HG03571 (cell line): ENCODE data around the gene CPLX1.

Experiments
- ATAC-seq: cut with Tn5 transposase; IDR thresholded peaks from one replicate; pipeline ENCODE4 v1.9.1; 2021; ENCODE audit not compliant: unreplicated experiment

CPLX1 gene

DNA sequence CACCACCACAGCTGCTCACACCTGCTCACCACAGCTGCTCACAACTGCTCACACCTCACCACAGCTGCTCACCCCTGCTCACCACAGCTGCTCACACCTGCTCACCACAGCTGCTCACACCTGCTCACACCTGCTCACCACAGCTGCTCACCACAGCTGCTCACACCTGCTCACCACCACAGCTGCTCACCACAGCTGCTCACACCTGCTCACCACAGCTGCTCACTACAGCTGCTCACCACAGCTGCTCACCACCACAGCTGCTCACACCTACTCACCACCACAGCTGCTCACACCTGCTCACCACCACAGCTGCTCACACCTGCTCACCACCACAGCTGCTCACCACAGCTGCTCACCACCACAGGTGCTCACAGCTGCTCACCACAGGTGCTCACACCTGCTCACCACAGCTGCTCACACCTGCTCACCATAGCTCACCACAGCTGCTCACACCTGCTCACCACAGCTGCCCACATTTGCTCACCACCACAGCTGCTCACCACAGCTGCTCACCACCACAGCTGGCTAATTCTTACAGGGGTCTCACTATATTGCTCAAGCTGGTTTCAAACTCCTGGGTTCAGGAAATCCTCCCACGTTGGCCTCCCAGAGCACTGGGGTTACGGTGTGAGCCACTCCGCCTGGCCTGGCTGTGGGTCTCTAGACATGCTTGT, 30.4 kb upstream of the CPLX1 start:
- ATAC-seq, result no peak

DNA sequence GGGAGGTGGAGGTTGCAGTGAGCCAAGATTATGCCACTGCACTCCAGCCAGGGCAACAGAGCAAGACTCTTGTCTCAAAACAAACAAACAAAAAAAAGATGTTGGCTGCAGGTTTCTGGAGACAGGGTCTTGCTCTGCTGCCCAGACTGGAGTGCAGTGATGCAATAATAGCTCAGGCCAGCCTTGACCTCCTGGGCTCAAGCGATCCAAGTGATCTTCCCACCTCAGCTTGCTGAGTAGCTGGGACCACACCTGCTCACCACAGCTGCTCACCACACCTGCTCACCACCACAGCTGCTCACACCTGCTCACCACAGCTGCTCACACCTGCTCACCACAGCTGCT, 29.9 kb upstream of the CPLX1 start:
- no peak for ATAC-seq

DNA sequence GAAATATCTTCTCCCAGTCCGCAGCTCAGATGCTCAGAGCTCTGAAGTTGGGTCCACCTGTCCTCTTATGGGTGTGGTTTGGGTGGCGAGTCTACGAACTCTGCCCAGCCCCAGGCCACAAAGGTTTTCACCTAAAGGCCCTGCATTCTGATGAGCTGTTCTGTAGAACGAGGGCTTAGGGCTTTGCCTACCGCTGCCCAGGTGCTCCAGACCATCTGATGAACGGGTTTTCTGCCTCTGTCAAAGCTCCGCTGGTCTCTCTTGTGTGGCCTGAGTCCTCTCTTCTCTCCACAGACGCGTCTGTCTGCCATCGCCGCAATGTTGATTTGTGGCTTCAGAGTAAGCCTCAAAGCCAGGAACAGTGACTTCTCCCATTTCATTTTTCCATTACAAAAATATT, 28.4 kb upstream of the CPLX1 start:
- no peak for ATAC-seq

DNA sequence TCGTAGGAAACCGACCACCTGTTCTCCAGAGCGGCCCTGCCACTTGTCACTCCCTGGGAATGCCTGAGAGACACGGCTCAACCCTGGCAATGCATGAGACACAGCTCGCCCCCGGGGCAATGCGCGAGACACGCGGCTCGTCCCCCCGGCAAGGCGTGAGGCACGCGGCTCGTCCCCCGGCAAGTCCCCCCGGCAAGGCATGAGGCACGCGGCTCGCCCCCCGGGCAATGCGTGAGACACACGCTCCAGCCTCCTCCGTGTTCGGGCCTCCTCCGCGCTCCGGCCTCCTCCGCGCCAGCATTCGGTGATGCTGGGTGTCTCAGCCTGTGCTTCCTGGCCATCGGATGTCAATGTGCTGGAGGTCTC, 27.5 kb upstream of the CPLX1 start:
- no peak for ATAC-seq

DNA sequence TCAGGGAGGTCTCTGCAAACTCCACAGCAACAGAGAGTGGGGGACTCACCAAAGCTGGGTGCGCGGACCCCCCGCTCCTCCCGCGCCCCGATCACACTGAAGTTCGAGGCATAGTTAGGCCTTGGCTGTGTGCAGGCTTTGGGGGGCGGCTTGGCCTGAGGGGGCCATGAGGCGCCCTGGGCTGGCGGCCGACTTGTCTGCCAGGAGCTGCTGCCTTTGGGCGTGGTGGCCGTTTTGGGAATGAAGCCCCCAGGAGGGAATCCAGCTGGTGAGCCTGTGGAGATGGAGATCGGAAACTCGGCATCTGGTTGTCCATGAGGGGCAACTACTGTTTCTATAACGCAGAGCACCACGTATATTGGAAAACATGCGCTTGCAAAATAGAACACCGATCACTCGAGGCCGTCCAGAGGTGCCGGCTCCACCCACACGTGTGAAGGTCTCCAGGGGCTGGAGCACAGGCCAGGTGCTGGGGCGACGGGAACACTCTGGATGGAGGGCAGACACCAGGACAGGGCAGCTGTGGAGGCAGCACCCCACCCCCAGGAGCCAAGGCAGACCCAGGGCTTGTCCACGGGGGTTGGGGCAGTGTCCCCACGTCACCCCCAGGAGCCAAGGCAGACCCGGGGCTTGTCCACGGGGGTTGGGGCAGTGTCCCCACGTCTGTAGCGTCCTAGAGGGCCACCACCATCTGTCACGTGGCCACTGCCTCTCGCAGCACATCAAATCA, 25.9 kb upstream of the CPLX1 start:
- ATAC-seq, result no peak

DNA sequence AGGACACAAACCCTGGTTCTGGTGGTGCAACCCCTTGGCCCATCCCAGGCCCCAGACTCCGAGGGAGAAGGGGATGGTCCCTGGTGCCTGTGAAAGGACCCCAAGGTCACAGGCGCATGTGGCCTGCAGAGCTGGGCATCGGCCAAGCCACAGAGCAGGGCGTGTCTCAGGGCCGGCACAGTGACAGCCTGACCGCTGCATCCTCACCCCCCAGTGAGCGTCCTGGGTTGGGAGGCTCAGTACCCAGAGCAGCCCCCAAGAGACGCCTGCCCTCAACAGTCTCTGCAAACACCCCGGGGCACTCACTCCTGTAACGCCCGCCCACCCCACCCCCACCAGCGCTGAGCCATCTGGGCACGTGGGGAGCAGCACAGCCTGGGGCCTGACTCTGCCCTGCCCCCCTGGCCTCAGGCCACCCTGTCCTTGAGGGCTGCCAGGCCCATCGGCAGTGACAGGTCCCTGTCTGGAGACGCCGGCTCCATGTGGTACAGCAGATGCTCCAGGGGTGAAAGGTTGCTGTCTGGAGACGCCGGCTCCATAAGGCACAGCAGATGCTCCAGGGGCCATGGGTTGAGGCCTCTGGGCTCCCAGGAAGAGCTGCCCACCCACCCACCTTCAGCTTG, 24.5 kb upstream of the CPLX1 start:
- ATAC-seq, result no peak

DNA sequence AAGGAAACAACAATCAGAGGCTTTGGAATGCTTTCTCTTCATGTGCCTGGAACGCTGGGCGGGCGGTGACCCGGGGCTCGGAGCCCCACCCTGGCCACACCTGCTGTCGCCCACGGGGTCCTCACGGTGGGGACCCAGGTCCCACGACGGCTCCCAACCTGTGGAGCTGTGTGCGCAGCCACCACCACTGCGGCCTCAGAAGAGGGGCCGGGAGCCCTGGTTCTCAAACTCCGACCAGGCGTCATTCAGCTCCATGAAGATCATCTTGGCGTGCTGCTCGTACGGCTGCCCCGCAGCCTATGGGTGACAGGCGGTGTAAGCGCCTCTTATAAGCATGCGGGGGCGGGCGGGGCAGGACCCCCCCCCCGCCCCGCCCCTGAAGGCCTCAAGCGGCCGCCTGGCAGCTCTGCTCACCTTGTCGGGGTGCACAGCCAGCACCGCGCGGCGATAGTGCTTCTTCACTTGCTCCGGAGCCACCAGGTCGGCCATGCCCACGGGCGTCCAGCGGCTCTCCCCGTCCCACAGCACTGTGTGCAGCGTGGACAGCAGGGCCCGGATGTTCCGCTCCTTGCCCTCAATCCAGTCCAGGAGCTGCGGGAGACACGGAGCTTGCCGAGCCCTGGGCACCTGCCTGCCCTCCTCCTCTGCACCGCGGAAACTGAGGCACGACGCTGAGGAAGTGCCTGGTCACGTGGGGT, 23.7 kb upstream of the CPLX1 start:
- no peak for ATAC-seq

DNA sequence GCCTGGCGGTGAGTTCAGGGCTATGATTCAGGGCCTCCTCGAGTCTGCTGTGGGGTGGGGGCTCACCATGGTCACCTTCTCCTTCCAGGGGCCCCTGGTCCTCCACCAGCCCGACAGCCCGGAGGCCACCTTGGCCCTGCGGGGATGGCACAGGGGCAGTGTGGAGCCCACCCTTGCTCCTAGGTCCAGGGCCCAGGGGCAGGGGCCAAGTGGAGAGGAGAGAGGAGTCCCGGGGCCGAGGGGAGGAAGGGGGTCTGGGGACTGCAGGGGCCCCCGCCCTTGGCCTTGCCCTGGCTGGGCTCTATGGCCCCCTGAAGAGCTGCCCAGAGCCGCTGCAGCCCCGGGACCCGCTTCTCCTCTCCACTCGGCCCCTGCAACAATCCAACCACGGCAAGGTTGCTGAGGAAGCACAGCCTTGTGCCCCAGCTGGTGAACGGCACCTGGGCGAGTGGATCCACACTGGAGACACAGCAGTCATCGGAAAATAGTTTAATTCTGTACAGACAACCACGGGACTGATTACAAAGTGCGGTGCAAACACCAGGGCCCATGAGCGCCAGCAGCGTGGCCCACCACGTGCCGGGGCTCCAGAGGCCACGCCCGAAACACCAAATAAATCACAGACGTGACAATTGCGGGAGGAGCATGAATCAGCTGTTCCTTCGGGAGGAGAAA, 23.0 kb upstream of the CPLX1 start:
- no peak for ATAC-seq

DNA sequence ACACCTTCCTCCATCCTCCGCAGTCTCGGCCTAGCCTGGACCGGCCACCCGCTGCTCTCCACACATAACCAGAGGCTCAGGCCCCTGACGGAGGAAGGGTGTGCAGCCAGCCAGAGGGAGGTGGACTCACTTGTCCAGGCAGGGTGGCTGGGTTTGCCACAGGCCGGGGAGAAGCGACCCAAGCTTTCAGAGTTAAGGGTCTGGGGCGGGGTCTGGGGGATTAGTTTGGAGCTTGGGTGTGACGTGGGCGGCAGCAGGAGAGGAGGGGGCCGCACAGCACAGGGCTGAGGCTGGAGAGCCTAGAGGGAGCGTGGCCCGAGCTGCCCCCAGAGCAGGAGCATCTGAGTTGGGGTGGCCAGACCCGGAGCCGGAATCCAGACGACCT, 22.4 kb upstream of the CPLX1 start:
- ATAC-seq, result no peak

DNA sequence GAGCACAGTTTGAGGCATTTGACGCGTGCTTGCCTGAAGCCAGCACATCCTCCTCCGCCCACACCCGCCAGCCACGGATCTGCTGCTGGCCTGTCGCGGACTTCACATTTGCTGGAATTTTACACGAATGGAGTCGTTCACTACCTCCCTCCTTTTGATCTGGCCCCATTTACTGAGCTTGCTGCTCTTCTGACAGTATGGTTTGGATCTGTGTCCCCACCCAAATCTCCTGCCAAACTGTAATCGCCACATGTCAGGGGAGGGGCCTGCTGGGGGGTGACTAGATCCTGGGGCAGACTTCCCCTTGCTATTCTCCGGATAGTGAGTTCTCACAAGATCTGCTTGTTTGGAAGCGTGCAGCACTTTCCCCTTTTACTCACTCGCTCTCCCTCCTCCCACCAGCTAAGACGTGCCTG, 19.9 kb upstream of the CPLX1 start:
- no peak for ATAC-seq

DNA sequence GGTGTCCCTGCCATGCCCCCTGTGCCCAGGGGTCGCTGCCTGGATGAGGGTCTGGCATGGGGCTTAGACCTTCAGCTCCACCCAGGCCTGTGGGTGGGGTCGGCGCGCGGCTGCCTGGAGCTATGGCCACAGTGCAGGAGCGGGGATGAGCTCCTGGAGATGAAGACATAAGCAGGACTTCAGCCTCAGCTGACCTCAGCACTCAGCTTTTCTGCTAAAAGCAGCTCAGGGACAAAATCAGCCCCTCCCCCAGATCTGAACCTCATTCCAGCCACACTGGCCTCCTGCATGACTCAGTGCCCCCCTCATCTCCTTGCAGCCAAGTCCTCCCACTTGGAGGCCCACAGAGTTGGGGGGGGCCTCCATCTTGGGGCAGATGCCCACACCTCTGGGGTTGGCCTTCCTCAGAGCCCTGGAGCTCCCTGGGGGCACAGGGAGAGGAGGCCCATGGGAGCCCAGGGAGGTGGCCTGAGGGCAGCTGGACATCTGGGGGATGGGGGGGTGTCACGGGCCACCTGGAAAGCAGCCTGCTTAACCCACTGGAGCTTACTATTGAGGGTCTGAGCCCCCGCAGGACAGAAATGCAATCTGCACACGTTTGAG, 19.4 kb upstream of the CPLX1 start:
- ATAC-seq, result no peak

DNA sequence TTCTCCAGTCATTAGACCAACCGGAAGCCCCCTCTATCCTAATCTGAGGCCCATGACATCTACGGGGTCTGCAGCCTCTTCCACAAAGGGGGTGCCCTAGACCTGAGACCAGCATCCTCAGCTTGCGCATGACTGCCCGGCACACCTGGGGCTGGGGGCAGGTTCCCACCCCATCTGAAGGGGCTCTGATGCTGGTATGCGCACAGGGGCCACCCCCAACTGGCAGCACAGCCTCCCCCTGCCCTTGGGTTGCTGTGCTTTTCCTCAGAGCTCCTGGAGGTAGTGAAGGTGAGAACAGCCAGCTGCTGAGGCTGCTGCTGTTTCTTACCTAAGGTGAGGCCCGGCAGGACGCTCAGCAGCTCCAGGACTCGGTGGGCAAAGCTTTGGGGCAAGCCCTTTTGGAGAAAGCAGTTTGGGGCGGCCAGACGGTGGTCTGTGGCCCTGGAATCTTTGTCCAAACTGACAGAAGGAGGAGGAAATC, 18.9 kb upstream of the CPLX1 start:
- ATAC-seq, result no peak

DNA sequence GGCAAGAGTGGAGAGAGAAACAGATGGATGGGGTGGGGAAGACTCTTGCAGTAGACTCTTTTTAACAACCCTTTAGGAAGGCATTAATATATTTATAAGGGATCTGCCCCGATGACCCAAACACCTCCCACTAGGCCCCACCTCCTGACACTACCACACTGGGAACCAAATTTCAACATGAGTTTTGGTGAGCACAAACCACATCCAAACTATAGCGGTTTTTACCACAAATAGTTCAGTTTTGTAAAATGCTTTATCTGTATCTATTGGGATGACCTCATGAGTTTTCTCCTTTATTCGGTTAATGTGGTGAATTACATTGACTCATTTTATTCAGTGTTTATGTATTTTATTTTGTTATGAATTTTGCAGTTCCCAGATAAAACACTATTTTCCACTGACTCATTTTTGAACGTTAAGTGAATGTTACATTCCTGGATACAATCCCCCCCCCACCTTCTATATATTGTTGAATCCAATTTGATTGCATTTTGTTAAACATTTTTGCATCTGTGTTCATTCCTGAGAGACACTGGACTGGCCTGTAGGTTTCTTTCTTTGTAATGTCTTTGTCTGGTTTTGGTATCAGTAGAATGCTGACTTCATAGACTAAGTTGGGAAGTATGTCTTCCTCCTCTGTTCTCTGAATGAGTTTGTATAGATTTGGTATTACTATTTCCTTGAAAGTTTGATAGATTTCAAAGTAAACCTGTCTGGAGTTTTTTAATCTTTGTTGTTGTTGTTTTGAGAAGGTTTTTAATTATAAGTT, 13.9 kb upstream of the CPLX1 start:
- ATAC-seq, result no peak

DNA sequence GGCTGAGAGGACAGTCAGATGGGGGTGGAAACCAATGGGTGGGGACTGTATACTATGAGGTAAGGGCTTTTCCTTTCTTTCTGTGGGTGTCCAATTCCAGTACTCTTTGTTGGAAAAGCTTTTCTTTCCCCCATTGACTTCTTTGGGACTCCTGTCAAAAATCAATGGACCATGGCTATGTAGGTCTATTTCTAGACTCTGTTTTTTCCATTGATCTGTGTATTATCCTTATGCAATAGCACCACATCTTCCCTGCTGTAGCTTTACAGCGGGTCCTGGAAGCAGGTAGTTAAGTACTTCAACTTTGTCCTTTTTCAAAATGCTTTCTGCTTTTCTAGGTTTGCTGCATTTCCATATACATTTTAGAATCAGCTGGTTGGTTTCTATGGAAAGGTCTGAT, 11.8 kb upstream of the CPLX1 start:
- no peak for ATAC-seq

DNA sequence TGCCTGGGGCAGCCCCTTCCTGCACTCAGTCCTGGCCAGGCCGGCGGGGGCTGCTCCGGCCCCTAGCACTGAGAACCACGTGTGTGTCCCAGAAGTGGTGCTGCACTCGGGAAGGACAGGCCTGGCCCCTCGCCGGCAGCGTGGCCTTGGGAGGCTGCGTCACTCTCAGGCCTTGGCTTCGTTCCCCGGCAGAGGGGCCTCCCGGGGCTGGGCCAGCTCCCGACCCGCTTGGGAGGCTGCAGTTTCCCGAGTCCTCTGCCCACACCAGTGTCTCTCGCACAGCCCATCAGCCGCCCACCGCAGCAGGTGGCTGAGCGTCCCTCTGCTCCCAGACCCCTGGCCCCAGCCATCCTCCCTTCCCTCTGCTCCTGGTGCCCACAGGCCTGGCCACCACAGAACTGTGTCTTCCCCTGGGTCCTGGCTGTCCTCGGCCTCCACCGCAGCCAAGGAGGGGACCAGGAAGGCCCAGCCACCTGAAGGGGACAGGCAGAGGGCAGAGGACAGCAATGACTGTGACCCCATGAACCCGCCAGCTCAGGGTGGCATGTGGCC, 10.9 kb upstream of the CPLX1 start:
- no peak for ATAC-seq

DNA sequence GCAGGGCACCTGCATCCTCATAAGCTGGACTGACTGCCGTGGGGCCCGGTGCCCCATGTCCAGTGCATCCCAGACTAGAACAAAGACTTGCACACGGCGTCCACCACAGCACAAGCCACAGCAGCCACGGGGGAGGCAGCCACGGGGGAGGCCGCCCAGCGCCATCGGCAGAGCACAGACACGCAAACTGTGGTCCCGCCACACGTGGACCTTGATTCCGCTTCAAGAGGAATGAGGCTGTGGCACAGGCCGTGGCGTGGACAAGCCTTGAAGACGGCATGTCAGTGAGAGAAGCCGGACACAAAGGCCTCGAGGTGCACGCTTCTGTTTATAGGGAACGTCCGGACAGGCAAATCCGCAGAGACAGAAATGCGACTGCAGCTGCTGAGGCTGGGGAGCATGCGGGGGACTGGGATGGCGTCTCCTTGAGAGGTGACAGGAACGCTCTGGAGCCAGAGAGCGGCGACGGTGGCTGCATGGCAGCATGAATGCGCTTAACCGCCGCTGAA, 10.1 kb upstream of the CPLX1 start:
- ATAC-seq, result no peak

DNA sequence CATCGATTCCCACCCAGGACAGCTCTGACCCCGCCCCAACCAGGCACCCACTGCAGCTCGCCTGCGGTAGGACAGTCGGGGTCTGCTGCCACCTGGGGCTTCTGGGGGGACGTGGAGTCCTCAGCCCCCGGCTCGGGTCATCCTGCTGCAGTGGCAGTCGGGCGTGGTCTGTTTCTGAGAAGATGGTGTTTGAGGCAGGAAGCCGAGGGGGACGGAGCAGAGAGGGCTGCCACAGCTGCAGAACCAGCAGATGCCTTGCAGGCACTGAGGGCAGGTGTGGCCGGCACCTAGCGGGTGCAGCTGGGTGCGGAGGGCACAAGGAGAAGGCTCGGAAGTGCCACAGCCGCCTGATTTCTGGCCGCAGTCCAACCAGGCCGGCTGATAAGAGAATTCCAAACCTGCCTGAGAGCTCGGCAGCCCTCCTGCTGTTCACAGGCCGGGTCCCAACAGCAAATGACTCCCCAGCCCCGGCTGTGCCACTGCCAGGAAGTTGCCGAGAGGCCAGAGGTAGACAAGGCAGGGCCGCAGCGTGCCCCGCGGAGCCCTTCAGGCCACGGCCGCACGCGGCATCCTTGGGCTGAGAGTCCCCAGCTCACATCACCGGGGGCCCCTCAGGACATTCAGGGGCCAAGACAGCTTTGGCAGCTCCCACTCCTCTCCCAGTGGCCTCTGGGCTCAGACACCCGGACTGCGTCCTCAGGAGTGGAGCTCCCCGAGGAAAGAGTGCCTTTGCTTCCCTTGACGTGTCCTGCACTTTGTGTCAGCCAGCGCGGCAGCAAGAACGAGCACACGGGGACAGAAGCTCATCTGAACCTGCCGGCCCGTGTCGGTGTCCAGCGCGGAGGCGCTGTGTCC, 9.4 kb upstream of the CPLX1 start:
- ATAC-seq, result no peak

DNA sequence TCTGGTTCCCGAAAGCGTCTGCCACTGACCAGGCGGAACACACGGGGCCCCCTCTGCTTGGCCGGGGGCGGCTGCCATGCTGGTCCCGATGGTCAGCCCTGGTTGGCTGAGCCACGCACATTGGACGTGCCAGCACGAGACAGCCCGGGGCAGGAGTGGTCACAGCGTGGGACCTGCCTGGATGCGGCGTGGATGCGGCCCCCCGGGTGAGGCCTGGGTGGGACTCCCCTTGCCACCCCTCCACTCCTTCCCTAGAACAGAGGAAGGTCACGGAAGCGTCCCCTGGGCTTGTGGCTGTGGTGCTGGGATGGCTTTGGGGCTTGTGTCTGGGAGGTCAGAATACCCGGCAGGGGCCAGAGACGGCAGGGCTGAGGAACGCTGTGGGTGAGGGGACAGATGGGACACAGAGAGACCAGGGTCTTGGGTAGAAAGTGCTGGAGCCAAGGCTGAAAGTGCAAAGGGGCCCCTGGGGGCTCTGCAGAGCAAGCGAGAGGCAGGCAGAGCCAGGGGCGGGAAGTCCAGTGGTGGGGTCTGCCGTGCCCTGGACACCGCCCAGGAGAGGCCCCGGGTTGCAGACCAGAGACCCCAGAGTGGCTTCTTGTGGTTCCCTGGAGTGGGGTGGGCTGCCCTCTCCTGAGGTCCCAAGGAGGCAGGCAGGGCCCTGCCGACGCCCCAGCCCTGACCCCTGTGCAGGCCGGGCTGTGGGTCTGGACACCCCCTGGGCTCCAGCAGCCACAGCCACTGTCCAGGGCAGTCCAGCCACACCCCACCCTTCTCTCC, 8.6 kb upstream of the CPLX1 start:
- no peak for ATAC-seq
